HG03432 (cell line): ENCODE data around the gene POLK.
"Not testable (repeated sequence)": the region's sequence is repeated elsewhere in the genome, so short reads cannot be mapped to it uniquely, and the experiment has no call there.

Experiments
- ATAC-seq: cut with Tn5 transposase; IDR thresholded peaks from one replicate; pipeline ENCODE4 v1.9.1; 2021; ENCODE audit warnings: mild to moderate bottlenecking, moderate library complexity; ENCODE audit not compliant: unreplicated experiment

Gene POLK

GRCh38 chr5:75603821-75604220, 92.1 kb downstream of the POLK start:
- no peak for ATAC-seq

- ATAC-seq, result not testable (repeated sequence)
These were observed 95.7 kb downstream of the POLK start for GRCh38 chr5:75607341-75607740.

GRCh38 chr5:75608870-75609269, 97.2 kb downstream of the POLK start:
- ATAC-seq, result no peak

GRCh38 chr5:75610201-75610600, 98.5 kb downstream of the POLK start:
- ATAC-seq, result no peak

GRCh38 chr5:75610859-75611310, 99.2 kb downstream of the POLK start:
- not testable (repeated sequence) for ATAC-seq

GRCh38 chr5:75611311-75612225, 99.9 kb downstream of the POLK start, which contains the start of gene ANKDD1B:
TSS of gene ANKDD1B (plus strand) at chr5:75611453. CDS start at chr5:75611635, 182 bp downstream.
- ATAC-seq, result no peak

- no peak for ATAC-seq
These were observed 100.5 kb downstream of the POLK start for GRCh38 chr5:75612226-75612569.

- no peak for ATAC-seq
These were observed 101.2 kb downstream of the POLK start for GRCh38 chr5:75612901-75613300.

GRCh38 chr5:75614176-75614575, 102.5 kb downstream of the POLK start:
- no peak for ATAC-seq

- no peak for ATAC-seq
These were observed 104.7 kb downstream of the POLK start for GRCh38 chr5:75616371-75616881.

- ATAC-seq, result no peak
These were observed 105.4 kb downstream of the POLK start for GRCh38 chr5:75616971-75617621.

- no peak for ATAC-seq
These were observed 106.2 kb downstream of the POLK start for GRCh38 chr5:75617736-75618352.

- ATAC-seq, result no peak
These were observed 108.7 kb downstream of the POLK start for GRCh38 chr5:75620184-75620959.

GRCh38 chr5:75622564-75622963, 110.9 kb downstream of the POLK start:
- no peak for ATAC-seq

GRCh38 chr5:75623846-75624245, 112.2 kb downstream of the POLK start:
- no peak for ATAC-seq

- ATAC-seq, result no peak
These were observed 115.3 kb downstream of the POLK start for GRCh38 chr5:75626959-75627358.

GRCh38 chr5:75627801-75628200, 116.1 kb downstream of the POLK start:
- ATAC-seq, result no peak

- ATAC-seq, result no peak
These were observed 119.2 kb downstream of the POLK start for GRCh38 chr5:75630875-75631274.

- no peak for ATAC-seq
These were observed 120.6 kb downstream of the POLK start for GRCh38 chr5:75632321-75632720.

- ATAC-seq, result no peak
These were observed 126.3 kb downstream of the POLK start for GRCh38 chr5:75637949-75638348.
